OCI-LY1 (cell line): ENCODE data around the gene C2CD4B.

Experiments
- EZH2 ChIP-seq: fragments of 200-600 bp; sonication (generic), shearing (Covaris generic); IDR thresholded peaks from 2 replicates; pipeline ENCODE4 v1.8.0; 2017; ENCODE audit warnings: borderline replicate concordance, mixed run types, mild to moderate bottlenecking, antibody characterized with exemption, low read length, moderate library complexity, mixed read lengths
- TF ChIP-seq, protein P1 (sequence below): fragments of 200-600 bp; sonication (generic), shearing (Covaris generic); IDR thresholded peaks from 2 replicates; pipeline ENCODE4 v1.5.1; 2017; ENCODE audit warnings: mild to moderate bottlenecking, antibody characterized with exemption, low read length, moderate library complexity, mixed read lengths

DNA sequence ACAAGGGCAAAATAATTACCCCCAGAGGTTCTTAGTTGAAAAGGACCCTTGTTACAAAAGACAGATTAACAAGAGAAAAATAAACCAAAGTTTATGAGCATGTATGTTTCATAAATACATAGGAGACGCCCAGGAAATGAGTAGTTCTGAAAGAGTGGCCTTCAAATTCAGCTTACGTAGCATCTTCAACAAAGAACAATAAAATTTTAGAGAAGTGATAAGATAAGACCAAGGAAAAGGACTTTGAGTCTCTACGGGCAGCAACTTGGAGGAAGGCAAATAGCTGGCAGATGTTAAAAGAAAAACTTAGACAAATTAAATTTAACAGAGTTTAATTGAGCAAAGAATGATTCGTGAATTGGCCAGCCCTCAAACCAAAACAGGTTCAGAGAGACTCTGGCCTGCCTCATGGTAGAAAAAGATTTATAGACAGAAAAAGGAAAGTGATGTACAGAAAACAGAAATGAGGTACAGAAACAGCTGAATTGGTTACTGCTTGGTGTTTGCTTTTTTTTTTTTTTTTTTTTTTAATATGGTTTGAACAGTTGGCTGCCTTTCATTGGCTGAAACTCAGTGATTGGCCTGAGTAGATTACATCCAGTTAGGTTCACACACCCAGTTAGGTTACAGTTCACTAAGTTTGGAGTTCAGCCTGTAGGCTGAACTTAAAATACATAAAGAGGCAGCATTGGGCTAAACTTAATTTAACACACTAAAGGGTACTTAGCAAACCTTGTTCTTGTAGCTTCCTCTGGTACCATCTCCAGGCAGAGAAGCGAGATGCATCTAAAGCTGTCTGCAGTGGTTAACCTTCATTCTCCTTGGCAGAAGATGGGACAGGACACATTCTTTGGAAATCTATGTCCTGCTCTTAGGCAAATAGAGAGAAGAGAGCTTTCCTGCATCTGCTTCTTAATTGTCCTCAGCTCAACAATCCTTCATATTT, 23.2 kb downstream of the C2CD4B start:
- TF ChIP-seq, protein P1, sequence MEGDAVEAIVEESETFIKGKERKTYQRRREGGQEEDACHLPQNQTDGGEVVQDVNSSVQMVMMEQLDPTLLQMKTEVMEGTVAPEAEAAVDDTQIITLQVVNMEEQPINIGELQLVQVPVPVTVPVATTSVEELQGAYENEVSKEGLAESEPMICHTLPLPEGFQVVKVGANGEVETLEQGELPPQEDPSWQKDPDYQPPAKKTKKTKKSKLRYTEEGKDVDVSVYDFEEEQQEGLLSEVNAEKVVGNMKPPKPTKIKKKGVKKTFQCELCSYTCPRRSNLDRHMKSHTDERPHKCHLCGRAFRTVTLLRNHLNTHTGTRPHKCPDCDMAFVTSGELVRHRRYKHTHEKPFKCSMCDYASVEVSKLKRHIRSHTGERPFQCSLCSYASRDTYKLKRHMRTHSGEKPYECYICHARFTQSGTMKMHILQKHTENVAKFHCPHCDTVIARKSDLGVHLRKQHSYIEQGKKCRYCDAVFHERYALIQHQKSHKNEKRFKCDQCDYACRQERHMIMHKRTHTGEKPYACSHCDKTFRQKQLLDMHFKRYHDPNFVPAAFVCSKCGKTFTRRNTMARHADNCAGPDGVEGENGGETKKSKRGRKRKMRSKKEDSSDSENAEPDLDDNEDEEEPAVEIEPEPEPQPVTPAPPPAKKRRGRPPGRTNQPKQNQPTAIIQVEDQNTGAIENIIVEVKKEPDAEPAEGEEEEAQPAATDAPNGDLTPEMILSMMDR = no peak
- TF ChIP-seq EZH2 = no peak
